HEK293 (cell line): ENCODE data around the gene MYOF.

ENCODE experiments used
- CTCF ChIA-PET: fragments of 350-600 bp; formaldehyde crosslinking; extraction: SDS; loops from one replicate; lab custom pipeline; 2021; ENCODE audit warnings: antibody characterized with exemption; lab: Yijun Ruan, JAX
- POLR2A ChIA-PET: fragments of 300-600 bp; formaldehyde crosslinking; extraction: SDS; loops from one replicate; lab custom pipeline; 2020; ENCODE audit warnings: antibody characterized with exemption, inconsistent platforms; lab: Yijun Ruan, JAX
- H3K27ac ChIP-seq: fragments of 200-500 bp; sonication (Bioruptor generic); 2 replicates; pipeline ENCODE4 v1.5.1; 2014; ENCODE audit warnings: low read depth, low read length, control low read depth, inconsistent platforms; ENCODE audit errors: extremely low read depth
- H3K36me3 ChIP-seq, 2 experiments: fragments of 200-500 bp in 1 of 2; sonication (Bioruptor generic) in 1 of 2; 1 replicate in 1 of 2; 2 replicates in 1 of 2; pipeline ENCODE4 v1.5.1; 2014 to 2017; ENCODE audit warnings: inconsistent platforms in 2 of 2, low read length in 2 of 2; ENCODE audit not compliant: control insufficient read depth in 2 of 2, insufficient read depth in 1 of 2
- H3K4me1 ChIP-seq: fragments of 200-500 bp; sonication (Bioruptor generic); 2 replicates; pipeline ENCODE4 v1.5.1; 2014; ENCODE audit warnings: mild to moderate bottlenecking, low read length, inconsistent platforms; ENCODE audit not compliant: control insufficient read depth, insufficient read depth
- H3K4me3 ChIP-seq: 2 replicates; pipeline ENCODE4 v1.5.1; 2011; ENCODE audit warnings: low read depth, mild to moderate bottlenecking, control low read depth, low read length, moderate library complexity
- H3K9me3 ChIP-seq: fragments of 200-500 bp; sonication (Bioruptor generic); 2 replicates; pipeline ENCODE4 v1.5.1; 2014; ENCODE audit warnings: low read depth, low read length, inconsistent platforms; ENCODE audit not compliant: control insufficient read depth, insufficient read depth
- MYNN ChIP-seq: fragments of 450-650 bp; formaldehyde crosslinking; IDR thresholded peaks from 2 replicates; pipeline ENCODE4 v1.5.1; 2016; ENCODE audit warnings: missing biosample characterization, missing genetic modification characterization, borderline replicate concordance
- SP3 ChIP-seq: fragments of 450-650 bp; formaldehyde crosslinking; IDR thresholded peaks from 2 replicates; pipeline ENCODE4 v1.5.1; 2016; ENCODE audit warnings: missing biosample characterization, missing genetic modification characterization
- ZFHX2 ChIP-seq: fragments of 450-650 bp; formaldehyde crosslinking; conservative IDR thresholded peaks from 2 replicates; pipeline ENCODE4 v1.5.1; 2016; ENCODE audit warnings: missing biosample characterization, missing genetic modification characterization
- ZNF132 ChIP-seq: fragments of 450-650 bp; formaldehyde crosslinking; IDR thresholded peaks from 2 replicates; pipeline ENCODE4 v1.5.1; 2017; ENCODE audit warnings: missing biosample characterization, missing genetic modification characterization, borderline replicate concordance
- ZNF140 ChIP-seq: fragments of 450-650 bp; formaldehyde crosslinking; IDR thresholded peaks from 2 replicates; pipeline ENCODE4 v1.5.1; 2016; ENCODE audit warnings: missing biosample characterization, missing genetic modification characterization
- ZNF324 ChIP-seq: fragments of 450-650 bp; formaldehyde crosslinking; IDR thresholded peaks from 2 replicates; pipeline ENCODE4 v1.5.1; 2016; ENCODE audit warnings: missing biosample characterization, missing genetic modification characterization
- ZNF404 ChIP-seq: fragments of 450-650 bp; formaldehyde crosslinking; IDR thresholded peaks from 2 replicates; pipeline ENCODE4 v1.5.1; 2017; ENCODE audit warnings: missing biosample characterization, missing genetic modification characterization
- ZNF473 ChIP-seq: fragments of 450-650 bp; formaldehyde crosslinking; IDR thresholded peaks from 2 replicates; pipeline ENCODE4 v1.5.1; 2017; ENCODE audit warnings: missing biosample characterization, missing genetic modification characterization
- ZNF514 ChIP-seq: fragments of 450-650 bp; formaldehyde crosslinking; IDR thresholded peaks from 2 replicates; pipeline ENCODE4 v1.5.1; 2016; ENCODE audit warnings: missing biosample characterization, missing genetic modification characterization
- ZNF600 ChIP-seq: fragments of 450-650 bp; formaldehyde crosslinking; IDR thresholded peaks from 2 replicates; pipeline ENCODE4 v1.5.1; 2016; ENCODE audit warnings: missing biosample characterization, missing genetic modification characterization
- ZNF654 ChIP-seq: fragments of 450-650 bp; formaldehyde crosslinking; IDR thresholded peaks from 2 replicates; pipeline ENCODE4 v1.5.1; 2016; ENCODE audit warnings: low read depth, missing biosample characterization, missing genetic modification characterization
- TF ChIP-seq, protein P1 (sequence below): fragments of 450-650 bp; formaldehyde crosslinking; conservative IDR thresholded peaks from 2 replicates; pipeline ENCODE4 v1.5.1; 2016; ENCODE audit warnings: low read depth, missing biosample characterization, missing genetic modification characterization
- TF ChIP-seq, protein P2 (sequence below): fragments of 450-650 bp; formaldehyde crosslinking; conservative IDR thresholded peaks from 2 replicates; pipeline ENCODE4 v1.5.1; 2016; ENCODE audit warnings: low read depth, missing biosample characterization, missing genetic modification characterization
- TF ChIP-seq, protein P3 (sequence below): fragments of 450-650 bp; formaldehyde crosslinking; IDR thresholded peaks from 2 replicates; pipeline ENCODE4 v1.5.1; 2017; ENCODE audit warnings: missing biosample characterization, missing genetic modification characterization
- TF ChIP-seq, protein P4 (sequence below): fragments of 450-650 bp; formaldehyde crosslinking; IDR thresholded peaks from 2 replicates; pipeline ENCODE4 v1.5.1; 2016; ENCODE audit warnings: missing biosample characterization, missing genetic modification characterization, borderline replicate concordance
- TF ChIP-seq, protein P5 (sequence below): fragments of 450-650 bp; formaldehyde crosslinking; IDR thresholded peaks from 2 replicates; pipeline ENCODE4 v1.5.1; 2017; ENCODE audit warnings: missing biosample characterization, missing genetic modification characterization

MYOF gene

DNA sequence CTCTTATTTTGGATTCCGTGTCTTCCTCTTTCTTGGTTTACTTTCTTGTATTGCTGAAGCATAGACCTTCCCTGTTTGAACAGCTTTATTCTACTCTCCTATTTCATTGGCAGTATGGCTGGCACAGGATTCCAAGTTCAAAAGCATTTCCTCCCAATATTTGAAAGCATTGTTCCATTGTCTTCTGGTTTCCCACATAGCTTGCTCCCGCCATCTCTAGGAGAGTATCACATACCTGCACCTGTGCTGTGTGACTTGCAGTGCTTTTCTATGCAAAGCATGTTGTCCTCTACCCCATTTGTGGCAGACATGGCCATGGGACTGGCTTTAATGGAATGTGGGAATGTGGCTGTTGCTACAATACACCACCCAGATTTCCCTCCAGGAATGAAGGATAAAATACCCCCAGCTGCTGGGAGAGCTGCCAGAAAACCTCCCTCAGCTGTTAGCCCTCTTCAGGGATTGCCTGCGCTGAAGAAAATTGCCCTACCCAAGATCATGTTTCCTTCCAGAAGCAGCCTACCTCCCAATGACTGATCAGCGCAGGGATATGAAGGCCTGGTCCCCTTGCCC lies 6.9 kb upstream of the MYOF start (continued):
- TF ChIP-seq, protein P1, sequence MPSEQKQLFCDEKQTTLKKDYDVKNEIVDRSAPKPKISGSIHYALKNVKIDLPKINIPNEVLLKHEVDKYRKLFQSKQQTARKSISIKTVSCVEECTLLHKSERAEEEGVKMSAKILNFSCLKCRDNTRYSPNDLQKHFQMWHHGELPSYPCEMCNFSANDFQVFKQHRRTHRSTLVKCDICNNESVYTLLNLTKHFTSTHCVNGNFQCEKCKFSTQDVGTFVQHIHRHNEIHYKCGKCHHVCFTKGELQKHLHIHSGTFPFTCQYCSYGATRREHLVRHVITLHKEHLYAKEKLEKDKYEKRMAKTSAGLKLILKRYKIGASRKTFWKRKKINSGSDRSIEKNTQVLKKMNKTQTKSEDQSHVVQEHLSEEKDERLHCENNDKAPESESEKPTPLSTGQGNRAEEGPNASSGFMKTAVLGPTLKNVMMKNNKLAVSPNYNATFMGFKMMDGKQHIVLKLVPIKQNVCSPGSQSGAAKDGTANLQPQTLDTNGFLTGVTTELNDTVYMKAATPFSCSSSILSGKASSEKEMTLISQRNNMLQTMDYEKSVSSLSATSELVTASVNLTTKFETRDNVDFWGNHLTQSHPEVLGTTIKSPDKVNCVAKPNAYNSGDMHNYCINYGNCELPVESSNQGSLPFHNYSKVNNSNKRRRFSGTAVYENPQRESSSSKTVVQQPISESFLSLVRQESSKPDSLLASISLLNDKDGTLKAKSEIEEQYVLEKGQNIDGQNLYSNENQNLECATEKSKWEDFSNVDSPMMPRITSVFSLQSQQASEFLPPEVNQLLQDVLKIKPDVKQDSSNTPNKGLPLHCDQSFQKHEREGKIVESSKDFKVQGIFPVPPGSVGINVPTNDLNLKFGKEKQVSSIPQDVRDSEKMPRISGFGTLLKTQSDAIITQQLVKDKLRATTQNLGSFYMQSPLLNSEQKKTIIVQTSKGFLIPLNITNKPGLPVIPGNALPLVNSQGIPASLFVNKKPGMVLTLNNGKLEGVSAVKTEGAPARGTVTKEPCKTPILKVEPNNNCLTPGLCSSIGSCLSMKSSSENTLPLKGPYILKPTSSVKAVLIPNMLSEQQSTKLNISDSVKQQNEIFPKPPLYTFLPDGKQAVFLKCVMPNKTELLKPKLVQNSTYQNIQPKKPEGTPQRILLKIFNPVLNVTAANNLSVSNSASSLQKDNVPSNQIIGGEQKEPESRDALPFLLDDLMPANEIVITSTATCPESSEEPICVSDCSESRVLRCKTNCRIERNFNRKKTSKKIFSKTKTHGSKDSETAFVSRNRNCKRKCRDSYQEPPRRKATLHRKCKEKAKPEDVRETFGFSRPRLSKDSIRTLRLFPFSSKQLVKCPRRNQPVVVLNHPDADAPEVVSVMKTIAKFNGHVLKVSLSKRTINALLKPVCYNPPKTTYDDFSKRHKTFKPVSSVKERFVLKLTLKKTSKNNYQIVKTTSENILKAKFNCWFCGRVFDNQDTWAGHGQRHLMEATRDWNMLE (tag by site-specific recombination), result no peak
- TF ChIP-seq ZNF404 (tag by site-specific recombination), result no peak
- TF ChIP-seq ZFHX2 (tag by site-specific recombination), result no peak
- TF ChIP-seq SP3 (tag by site-specific recombination), result no peak
- no peak for TF ChIP-seq ZNF140 (tag by site-specific recombination)
- TF ChIP-seq ZNF514 (tag by site-specific recombination), result no peak
- TF ChIP-seq, protein P2, sequence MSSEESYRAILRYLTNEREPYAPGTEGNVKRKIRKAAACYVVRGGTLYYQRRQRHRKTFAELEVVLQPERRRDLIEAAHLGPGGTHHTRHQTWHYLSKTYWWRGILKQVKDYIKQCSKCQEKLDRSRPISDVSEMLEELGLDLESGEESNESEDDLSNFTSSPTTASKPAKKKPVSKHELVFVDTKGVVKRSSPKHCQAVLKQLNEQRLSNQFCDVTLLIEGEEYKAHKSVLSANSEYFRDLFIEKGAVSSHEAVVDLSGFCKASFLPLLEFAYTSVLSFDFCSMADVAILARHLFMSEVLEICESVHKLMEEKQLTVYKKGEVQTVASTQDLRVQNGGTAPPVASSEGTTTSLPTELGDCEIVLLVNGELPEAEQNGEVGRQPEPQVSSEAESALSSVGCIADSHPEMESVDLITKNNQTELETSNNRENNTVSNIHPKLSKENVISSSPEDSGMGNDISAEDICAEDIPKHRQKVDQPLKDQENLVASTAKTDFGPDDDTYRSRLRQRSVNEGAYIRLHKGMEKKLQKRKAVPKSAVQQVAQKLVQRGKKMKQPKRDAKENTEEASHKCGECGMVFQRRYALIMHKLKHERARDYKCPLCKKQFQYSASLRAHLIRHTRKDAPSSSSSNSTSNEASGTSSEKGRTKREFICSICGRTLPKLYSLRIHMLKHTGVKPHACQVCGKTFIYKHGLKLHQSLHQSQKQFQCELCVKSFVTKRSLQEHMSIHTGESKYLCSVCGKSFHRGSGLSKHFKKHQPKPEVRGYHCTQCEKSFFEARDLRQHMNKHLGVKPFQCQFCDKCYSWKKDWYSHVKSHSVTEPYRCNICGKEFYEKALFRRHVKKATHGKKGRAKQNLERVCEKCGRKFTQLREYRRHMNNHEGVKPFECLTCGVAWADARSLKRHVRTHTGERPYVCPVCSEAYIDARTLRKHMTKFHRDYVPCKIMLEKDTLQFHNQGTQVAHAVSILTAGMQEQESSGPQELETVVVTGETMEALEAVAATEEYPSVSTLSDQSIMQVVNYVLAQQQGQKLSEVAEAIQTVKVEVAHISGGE (tag by site-specific recombination), result no peak

DNA sequence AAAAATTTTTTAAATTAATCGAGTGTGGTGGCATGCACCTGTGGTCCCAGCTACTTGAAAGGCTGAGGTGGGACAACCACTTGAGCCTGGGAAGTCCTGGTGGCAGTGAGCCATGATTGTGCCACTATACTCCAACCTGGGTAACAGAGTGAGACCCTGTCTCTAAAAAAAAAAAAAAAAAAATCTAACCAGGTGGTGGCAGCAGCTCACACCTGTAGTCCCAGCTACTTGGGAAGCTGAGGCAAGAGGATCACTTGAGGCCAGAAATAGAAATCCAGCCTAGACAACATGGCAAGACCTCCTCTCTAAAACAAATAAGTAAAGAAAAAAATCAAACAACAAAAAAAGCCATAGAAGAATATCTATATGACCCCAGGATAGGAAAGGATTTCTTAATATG lies 3.6 kb upstream of the MYOF start:
- Histone ChIP-seq H3K27ac (no peak overlapping the region), H3K4me1 (no peaks in the 10 kb centered on the region), H3K9me3 (no peaks in the 10 kb centered on the region), H3K36me3 (no peaks in the 10 kb centered on the region), H3K4me3 (no peak overlapping the region)
- ChIA-PET CTCF (interaction anchor here (0.6 to 15.5 kb wide), 7 partner anchors 25 to 906 kb away, joined by 3 to 435 read pairs (median 6); no protein-coding TSS in a partner anchor), POLR2A (interaction anchor here (0.7 kb wide), 1 partner anchor 354 kb away, joined by 3 read pairs; no protein-coding TSS in a partner anchor)
- peak; percentile 20; the same call in 1 of the 2 replicates for TF ChIP-seq ZNF654 (tag by site-specific recombination)
- TF ChIP-seq ZNF132 (tag by site-specific recombination), result no peak

DNA sequence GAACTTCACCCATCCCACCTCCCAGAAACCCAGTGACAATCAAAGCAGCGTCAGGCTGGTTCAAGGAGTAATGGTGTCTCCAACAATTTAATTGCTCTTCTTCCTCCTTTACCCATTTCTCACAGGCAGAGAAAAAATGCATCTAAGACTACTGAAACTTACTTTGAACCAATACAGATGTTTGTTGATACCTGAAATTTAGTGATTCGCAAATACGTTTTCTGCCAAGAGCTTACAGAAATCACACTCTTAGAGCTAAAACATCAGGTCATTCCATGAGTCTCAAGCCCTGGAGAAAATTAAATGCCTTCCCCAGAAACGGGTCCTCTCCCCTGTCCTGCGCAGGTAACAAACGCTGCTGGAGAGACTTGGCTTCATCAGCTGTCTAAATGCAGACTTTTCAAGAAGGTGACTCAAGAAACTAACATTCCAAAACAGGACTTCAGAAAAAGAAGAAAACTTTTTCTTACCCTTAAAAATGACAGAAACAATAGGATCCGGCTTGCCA lies 443 bp downstream of the MYOF start:
- no peak for TF ChIP-seq MYNN (tag by site-specific recombination)
- peak; percentile 46; the same call in 1 of the 2 replicates for TF ChIP-seq ZNF600
- TF ChIP-seq, protein P3, sequence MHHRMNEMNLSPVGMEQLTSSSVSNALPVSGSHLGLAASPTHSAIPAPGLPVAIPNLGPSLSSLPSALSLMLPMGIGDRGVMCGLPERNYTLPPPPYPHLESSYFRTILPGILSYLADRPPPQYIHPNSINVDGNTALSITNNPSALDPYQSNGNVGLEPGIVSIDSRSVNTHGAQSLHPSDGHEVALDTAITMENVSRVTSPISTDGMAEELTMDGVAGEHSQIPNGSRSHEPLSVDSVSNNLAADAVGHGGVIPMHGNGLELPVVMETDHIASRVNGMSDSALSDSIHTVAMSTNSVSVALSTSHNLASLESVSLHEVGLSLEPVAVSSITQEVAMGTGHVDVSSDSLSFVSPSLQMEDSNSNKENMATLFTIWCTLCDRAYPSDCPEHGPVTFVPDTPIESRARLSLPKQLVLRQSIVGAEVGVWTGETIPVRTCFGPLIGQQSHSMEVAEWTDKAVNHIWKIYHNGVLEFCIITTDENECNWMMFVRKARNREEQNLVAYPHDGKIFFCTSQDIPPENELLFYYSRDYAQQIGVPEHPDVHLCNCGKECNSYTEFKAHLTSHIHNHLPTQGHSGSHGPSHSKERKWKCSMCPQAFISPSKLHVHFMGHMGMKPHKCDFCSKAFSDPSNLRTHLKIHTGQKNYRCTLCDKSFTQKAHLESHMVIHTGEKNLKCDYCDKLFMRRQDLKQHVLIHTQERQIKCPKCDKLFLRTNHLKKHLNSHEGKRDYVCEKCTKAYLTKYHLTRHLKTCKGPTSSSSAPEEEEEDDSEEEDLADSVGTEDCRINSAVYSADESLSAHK (tag by site-specific recombination), result peak; percentile 67
- TF ChIP-seq, protein P4, sequence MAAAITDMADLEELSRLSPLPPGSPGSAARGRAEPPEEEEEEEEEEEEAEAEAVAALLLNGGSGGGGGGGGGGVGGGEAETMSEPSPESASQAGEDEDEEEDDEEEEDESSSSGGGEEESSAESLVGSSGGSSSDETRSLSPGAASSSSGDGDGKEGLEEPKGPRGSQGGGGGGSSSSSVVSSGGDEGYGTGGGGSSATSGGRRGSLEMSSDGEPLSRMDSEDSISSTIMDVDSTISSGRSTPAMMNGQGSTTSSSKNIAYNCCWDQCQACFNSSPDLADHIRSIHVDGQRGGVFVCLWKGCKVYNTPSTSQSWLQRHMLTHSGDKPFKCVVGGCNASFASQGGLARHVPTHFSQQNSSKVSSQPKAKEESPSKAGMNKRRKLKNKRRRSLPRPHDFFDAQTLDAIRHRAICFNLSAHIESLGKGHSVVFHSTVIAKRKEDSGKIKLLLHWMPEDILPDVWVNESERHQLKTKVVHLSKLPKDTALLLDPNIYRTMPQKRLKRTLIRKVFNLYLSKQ, result no peak
- TF ChIP-seq, protein P5, sequence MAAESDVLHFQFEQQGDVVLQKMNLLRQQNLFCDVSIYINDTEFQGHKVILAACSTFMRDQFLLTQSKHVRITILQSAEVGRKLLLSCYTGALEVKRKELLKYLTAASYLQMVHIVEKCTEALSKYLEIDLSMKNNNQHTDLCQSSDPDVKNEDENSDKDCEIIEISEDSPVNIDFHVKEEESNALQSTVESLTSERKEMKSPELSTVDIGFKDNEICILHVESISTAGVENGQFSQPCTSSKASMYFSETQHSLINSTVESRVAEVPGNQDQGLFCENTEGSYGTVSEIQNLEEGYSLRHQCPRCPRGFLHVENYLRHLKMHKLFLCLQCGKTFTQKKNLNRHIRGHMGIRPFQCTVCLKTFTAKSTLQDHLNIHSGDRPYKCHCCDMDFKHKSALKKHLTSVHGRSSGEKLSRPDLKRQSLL, result no peak
- TF ChIP-seq ZNF473, result no peak
- TF ChIP-seq ZNF514 (tag by site-specific recombination), result no peak
- TF ChIP-seq ZNF324 (tag by site-specific recombination), result no peak
- no peaks in the 10 kb centered on the region for H3K4me1 ChIP-seq
- no peaks in the 10 kb centered on the region for H3K9me3 ChIP-seq
- ChIA-PET CTCF (interaction anchor here (0.5 to 15.5 kb wide), 37 partner anchors 10 to 1426 kb away, joined by 3 to 435 read pairs (median 7); partner anchors contain the start of gene CEP55), POLR2A (interaction anchor here (1.0 to 2.4 kb wide), 6 partner anchors 14 to 105 kb away, joined by 3 to 19 read pairs (median 6); partner anchors contain the start of gene CEP55)
- H3K36me3 ChIP-seq, result no peaks in the 10 kb centered on the region
- peak overlapping the region; percentile 62 for H3K4me3 ChIP-seq
- H3K27ac ChIP-seq, result no peak overlapping the region
